HEK293T (cell line): ENCODE measurements around the gene PLXNA2.
A peak's percentile ranks its signal among the peaks of the same experiment; 100 is the strongest.

ENCODE experiments used
- CTCF ChIA-PET: fragments of 350-600 bp; formaldehyde crosslinking; extraction: SDS; loops from one replicate; lab custom pipeline; 2021; ENCODE audit warnings: antibody characterized with exemption, inconsistent platforms; lab: Yijun Ruan, JAX
- POLR2A ChIA-PET: fragments of 350-600 bp; formaldehyde crosslinking; extraction: SDS; loops from one replicate; lab custom pipeline; 2020; ENCODE audit warnings: antibody characterized with exemption, inconsistent platforms; lab: Yijun Ruan, JAX
- DNase-seq: peaks from one replicate; pipeline ENCODE4 v3.0.0; 2012; ENCODE audit warnings: mixed read lengths; ENCODE audit errors: extremely low spot score
- ARNT ChIP-seq: fragments of 450-650 bp; IDR thresholded peaks from 2 replicates; pipeline ENCODE4 v1.6.1; 2017; ENCODE audit warnings: mild to moderate bottlenecking
- BHLHE40 ChIP-seq: fragments of 450-650 bp; IDR thresholded peaks from 2 replicates; pipeline ENCODE4 v1.6.1; 2016; ENCODE audit warnings: mild to moderate bottlenecking, moderate library complexity, borderline replicate concordance
- CTBP1 ChIP-seq: fragments of 450-650 bp; IDR thresholded peaks from 2 replicates; pipeline ENCODE4 v1.6.1; 2016; ENCODE audit warnings: borderline replicate concordance
- ELF4 ChIP-seq: fragments of 450-650 bp; IDR thresholded peaks from 2 replicates; pipeline ENCODE4 v1.6.1; 2017; ENCODE audit warnings: antibody characterized with exemption
- FOXA1 ChIP-seq: fragments of 450-650 bp; IDR thresholded peaks from 2 replicates; pipeline ENCODE4 v1.6.1; 2016; ENCODE audit warnings: mild to moderate bottlenecking
- FOXK2 ChIP-seq: fragments of 450-650 bp; IDR thresholded peaks from 2 replicates; pipeline ENCODE4 v1.6.1; 2016; ENCODE audit warnings: mild to moderate bottlenecking
- FOXM1 ChIP-seq: fragments of 450-650 bp; IDR thresholded peaks from 2 replicates; pipeline ENCODE4 v1.6.1; 2017; ENCODE audit warnings: mild to moderate bottlenecking, borderline replicate concordance
- HDGF ChIP-seq: fragments of 450-650 bp; IDR thresholded peaks from 2 replicates; pipeline ENCODE4 v1.6.1; 2017; ENCODE audit warnings: antibody characterized with exemption, borderline replicate concordance
- L3MBTL2 ChIP-seq: fragments of 450-650 bp; conservative IDR thresholded peaks from 2 replicates; pipeline ENCODE4 v1.6.1; 2016; ENCODE audit warnings: mild to moderate bottlenecking
- LEF1 ChIP-seq: fragments of 450-650 bp; IDR thresholded peaks from 2 replicates; pipeline ENCODE4 v1.6.1; 2017; ENCODE audit warnings: mild to moderate bottlenecking, borderline replicate concordance
- NFRKB ChIP-seq: fragments of 450-650 bp; IDR thresholded peaks from 2 replicates; pipeline ENCODE4 v1.6.1; 2016; ENCODE audit warnings: mild to moderate bottlenecking, moderate library complexity
- SP1 ChIP-seq: fragments of 450-650 bp; IDR thresholded peaks from 2 replicates; pipeline ENCODE4 v1.6.1; 2017
- SUZ12 ChIP-seq: fragments of 450-650 bp; IDR thresholded peaks from 2 replicates; pipeline ENCODE4 v1.6.1; 2016; ENCODE audit warnings: mild to moderate bottlenecking
- TARDBP ChIP-seq: fragments of 450-650 bp; IDR thresholded peaks from 2 replicates; pipeline ENCODE4 v1.6.1; 2016
- ZNF384 ChIP-seq: fragments of 450-650 bp; IDR thresholded peaks from 2 replicates; pipeline ENCODE4 v1.6.1; 2016
- TF ChIP-seq, protein P1 (sequence below): fragments of 450-650 bp; IDR thresholded peaks from 2 replicates; pipeline ENCODE4 v1.6.1; 2016

PLXNA2 gene

GRCh38 chr1:208149776-208150514 lies 94.2 kb downstream of the PLXNA2 start:
- CTCF ChIA-PET = interaction anchor here (0.6 to 1.4 kb wide), 5 partner anchors 10 to 90 kb away, joined by 3 to 7 read pairs (median 4); no protein-coding TSS in a partner anchor
- POLR2A ChIA-PET = interaction anchor here (0.8 kb wide), 1 partner anchor 15 kb away, joined by 3 read pairs; no protein-coding TSS in a partner anchor
- no peak for TF ChIP-seq FOXA1
- TF ChIP-seq NFRKB = no peak
- TF ChIP-seq FOXM1 = no peak
- no peak for TF ChIP-seq SUZ12
- TF ChIP-seq ARNT = no peak
- no peak for TF ChIP-seq HDGF
- TF ChIP-seq SP1 = no peak
- TF ChIP-seq ZNF384 = no peak
- no peak for TF ChIP-seq LEF1
- no peak for TF ChIP-seq TARDBP
- no peak for TF ChIP-seq L3MBTL2
- TF ChIP-seq, protein P1, sequence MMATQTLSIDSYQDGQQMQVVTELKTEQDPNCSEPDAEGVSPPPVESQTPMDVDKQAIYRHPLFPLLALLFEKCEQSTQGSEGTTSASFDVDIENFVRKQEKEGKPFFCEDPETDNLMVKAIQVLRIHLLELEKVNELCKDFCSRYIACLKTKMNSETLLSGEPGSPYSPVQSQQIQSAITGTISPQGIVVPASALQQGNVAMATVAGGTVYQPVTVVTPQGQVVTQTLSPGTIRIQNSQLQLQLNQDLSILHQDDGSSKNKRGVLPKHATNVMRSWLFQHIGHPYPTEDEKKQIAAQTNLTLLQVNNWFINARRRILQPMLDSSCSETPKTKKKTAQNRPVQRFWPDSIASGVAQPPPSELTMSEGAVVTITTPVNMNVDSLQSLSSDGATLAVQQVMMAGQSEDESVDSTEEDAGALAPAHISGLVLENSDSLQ = no peak
- peak; percentile 55 for DNase-seq

- no peak for DNase-seq
- TF ChIP-seq TARDBP (0 out of 2 replicates have a peak, but pooled peaks have one; percentile 8), ZNF384 (no peak)
- POLR2A ChIA-PET = no interaction called here
- CTCF ChIA-PET = interaction anchor here (1.4 kb wide), 1 partner anchor 89 kb away, joined by 7 read pairs; no protein-coding TSS in a partner anchor
These were observed 95.0 kb downstream of the PLXNA2 start for GRCh38 chr1:208149213-208149612.

GRCh38 chr1:208148380-208148779 lies 95.8 kb downstream of the PLXNA2 start:
- TF ChIP-seq NFRKB (no peak), HDGF (no peak), CTBP1 (no peak), FOXK2 (no peak), SP1 (no peak), ZNF384 (no peak), FOXA1 (no peak), L3MBTL2 (no peak), LEF1 (no peak), ARNT (no peak), TARDBP (no peak), BHLHE40 (no peak)
- TF ChIP-seq, protein P1 = no peak
- ChIA-PET POLR2A (no interaction called here), CTCF (interaction anchor here (1.0 kb wide), 1 partner anchor 8 kb away, joined by 3 read pairs; no protein-coding TSS in a partner anchor)
- DNase-seq = no peak

DNA sequence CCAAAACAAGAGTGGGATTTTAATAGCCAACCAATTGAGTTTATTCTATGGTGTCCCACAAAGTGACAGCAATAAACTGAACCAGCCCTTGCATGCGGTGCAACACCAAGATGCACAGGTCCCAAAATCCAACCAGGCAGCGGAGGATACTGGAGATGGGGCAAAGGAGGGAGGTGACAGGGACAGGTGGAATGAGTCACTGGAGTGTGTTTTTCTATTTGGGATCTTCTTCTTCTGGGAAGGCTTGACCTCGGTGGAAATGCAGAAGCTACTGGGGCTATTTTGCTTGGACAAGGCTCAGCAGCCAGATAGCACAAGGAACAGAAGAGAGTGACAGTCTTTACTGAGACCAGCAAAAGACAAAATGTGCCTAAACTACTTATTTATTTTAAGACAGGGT lies 97.5 kb downstream of the PLXNA2 start:
- no peak for DNase-seq
- ChIA-PET CTCF (interaction anchor here (1.2 kb wide), 1 partner anchor 15 kb away, joined by 6 read pairs; no protein-coding TSS in a partner anchor), POLR2A (no interaction called here)
- TF ChIP-seq FOXM1 = no peak

GRCh38 chr1:208145167-208145566 lies 99.0 kb downstream of the PLXNA2 start:
- TF ChIP-seq BHLHE40 = no peak
- TF ChIP-seq SP1 = no peak
- no peak for TF ChIP-seq CTBP1
- TF ChIP-seq ZNF384 = no peak
- no peak for TF ChIP-seq ARNT
- TF ChIP-seq NFRKB = no peak
- no peak for TF ChIP-seq FOXM1
- TF ChIP-seq SUZ12 = no peak
- no peak for TF ChIP-seq LEF1
- TF ChIP-seq TARDBP = no peak
- TF ChIP-seq, protein P1 = no peak
- ChIA-PET POLR2A (no interaction called here), CTCF (interaction anchor here (1.6 kb wide), 1 partner anchor 14 kb away, joined by 5 read pairs; no protein-coding TSS in a partner anchor)
- DNase-seq = no peak

GRCh38 chr1:208142590-208143382 lies 101.4 kb downstream of the PLXNA2 start:
- TF ChIP-seq ARNT (no peak), SUZ12 (no peak), BHLHE40 (no peak), FOXM1 (no peak), HDGF (no peak), L3MBTL2 (no peak), ELF4 (no peak), CTBP1 (no peak), NFRKB (no peak), FOXA1 (no peak), FOXK2 (no peak), ZNF384 (no peak), SP1 (no peak), TARDBP (no peak)
- TF ChIP-seq, protein P1 = no peak; the same call in 1 of the 2 replicates
- POLR2A ChIA-PET = no interaction called here
- CTCF ChIA-PET = interaction anchor here (1.2 to 1.3 kb wide), 2 partner anchors 11 to 13 kb away, joined by 3 to 5 read pairs; no protein-coding TSS in a partner anchor
- no peak for DNase-seq
